Stimulated activated CD8-positive, alpha-beta memory T cell treated with anti-CD3 and anti-CD28 coated beads, Interleukin-2, amount 100 ng/mL, for 1 hour (primary cell): ENCODE data around the gene LSP1.
A peak's percentile ranks its signal among the peaks of the same experiment; 100 is the strongest.

Source experiments
- DNase-seq, 2 donors: peaks; one replicate each; pipeline ENCODE4 v3.0.0-alpha.2; 2020; ENCODE audit warnings: low read depth in 2 of 2

Gene LSP1

DNA sequence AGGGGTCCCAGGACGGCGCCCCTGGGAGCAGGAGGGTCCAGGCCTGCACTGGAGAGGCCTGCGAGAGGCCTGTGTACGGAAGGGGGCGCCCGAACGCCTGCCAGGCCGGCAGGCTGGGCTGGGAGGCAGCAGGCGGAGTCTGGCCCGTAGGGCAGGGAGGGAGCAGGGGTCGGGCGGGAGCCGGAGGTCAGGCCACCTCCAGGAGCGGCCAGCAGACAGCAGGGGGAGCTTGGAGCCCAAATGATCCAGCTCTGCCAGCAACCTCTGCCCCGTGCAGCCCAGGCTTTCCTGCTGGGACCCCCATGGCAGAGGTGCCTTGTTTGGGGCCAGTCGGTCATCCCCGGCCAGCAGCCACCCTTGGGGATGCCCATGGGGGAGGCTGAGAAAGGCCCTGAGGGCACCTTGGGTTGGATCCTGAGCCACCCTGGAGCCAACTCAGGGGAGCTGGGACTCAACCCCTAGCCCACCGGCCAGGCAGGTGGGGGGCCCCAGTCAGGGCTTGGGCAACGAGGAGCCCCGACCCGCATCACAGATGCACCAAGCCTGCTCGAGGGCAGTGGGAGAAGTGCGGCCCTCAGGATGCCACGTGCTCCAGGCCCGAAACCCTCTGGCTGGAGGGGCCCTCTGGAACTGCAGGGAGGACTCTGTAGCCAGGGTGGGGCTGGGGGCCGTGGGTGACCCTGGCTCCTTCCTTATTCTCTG, 27.7 kb upstream of the LSP1 start:
- no peak for DNase-seq

- no peak for DNase-seq
These were observed 27.0 kb upstream of the LSP1 start for GRCh38 chr11:1825785-1826451.

GRCh38 chr11:1826552-1827094, 26.3 kb upstream of the LSP1 start:
- no peak for DNase-seq

- no peak for DNase-seq
These were observed 25.6 kb upstream of the LSP1 start for GRCh38 chr11:1827095-1827813.

GRCh38 chr11:1827931-1828330, 25.0 kb upstream of the LSP1 start:
- DNase-seq = no peak

GRCh38 chr11:1828542-1828941, 24.3 kb upstream of the LSP1 start:
- DNase-seq = no peak

- no peak for DNase-seq
These were observed 23.7 kb upstream of the LSP1 start for GRCh38 chr11:1829039-1829820.

GRCh38 chr11:1830004-1830321, 22.9 kb upstream of the LSP1 start:
- no peak for DNase-seq

- DNase-seq = no peak
These were observed 22.3 kb upstream of the LSP1 start for GRCh38 chr11:1830322-1831223.

- no peak for DNase-seq
These were observed 21.3 kb upstream of the LSP1 start for GRCh38 chr11:1831338-1832210.

- DNase-seq = peak; percentile 45 to 53
These were observed 20.5 kb upstream of the LSP1 start for GRCh38 chr11:1832211-1832919.

DNA sequence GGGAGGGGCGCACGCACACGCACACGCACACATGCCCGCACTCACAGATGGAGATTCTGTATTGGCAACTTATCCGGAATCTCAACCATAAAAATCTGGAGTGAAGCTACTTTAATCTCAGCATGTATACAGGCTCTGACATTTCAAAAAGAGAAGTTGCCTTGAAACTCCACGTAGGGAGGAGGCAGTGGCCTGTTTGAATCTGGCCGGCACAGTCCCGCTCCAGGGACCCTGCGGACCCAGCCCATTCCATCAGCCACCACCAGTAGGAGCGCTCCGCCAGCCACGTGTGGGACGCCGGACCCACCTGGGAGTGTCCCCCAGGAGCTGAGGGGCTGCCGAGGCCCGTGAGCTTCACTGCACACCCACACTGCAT, 20.0 kb upstream of the LSP1 start:
- DNase-seq = no peak

GRCh38 chr11:1834062-1834610, 18.7 kb upstream of the LSP1 start:
- no peak for DNase-seq

GRCh38 chr11:1834779-1835670, 17.9 kb upstream of the LSP1 start, which contains the start of gene SYT8:
Gene SYT8 (plus strand): TSS chr11:1834990. CDS start chr11:1835106, 116 bp downstream.
- DNase-seq = no peak

DNA sequence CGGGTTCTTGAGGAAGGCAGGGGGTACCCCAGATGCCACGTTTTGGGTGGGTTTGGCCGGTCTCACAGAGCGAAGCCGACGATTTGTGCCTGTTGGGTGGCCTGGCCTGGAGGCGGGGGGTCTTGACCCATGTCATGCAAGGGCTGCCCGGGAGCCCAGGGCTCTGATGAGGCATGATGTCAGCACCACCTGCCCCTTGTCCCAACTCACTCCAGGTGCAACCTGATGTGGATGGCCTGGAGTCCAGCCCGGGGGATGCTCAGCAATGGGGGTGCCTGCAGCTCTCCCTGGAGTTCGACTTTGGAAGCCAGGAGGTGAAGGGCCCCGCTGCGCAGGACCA, 17.2 kb upstream of the LSP1 start:
- no peak for DNase-seq

GRCh38 chr11:1836011-1836945, 16.6 kb upstream of the LSP1 start:
- DNase-seq = no peak
